ENCODE measurements around the gene UBE3C. TPM values are rescaled to one million over a fixed set of nuclear protein-coding genes. Genes with fewer than 3 reads are reported as not detected.

Gene UBE3C
- total and polyA plus RNA-seq, 11 donors, result 11.0 to 57.5 (median 48.1) TPM

- intact Hi-C loops (cut with DNase I), result no loop called here
- ATAC-seq, result no peak
- Histone ChIP-seq H3K27ac (no peak overlapping the region), H3K9me3 (no peaks in the 10 kb centered on the region), H3K4me1 (peaks cover 0 to 21% (median 9%) of the 10 kb centered on the region in 12 donors), H3K36me3 (peaks cover 3 to 82% (median 71%) of the 10 kb centered on the region in 9 donors), H3K27me3 (no peaks in the 10 kb centered on the region), H3K4me3 (no peak overlapping the region)
- TF ChIP-seq POLR2A (IDR thresholded peaks at IDR 0.05), result no peak
- no peak for TF ChIP-seq CTCF (IDR thresholded peaks at IDR 0.05)
- no peak for DNase-seq
- WGBS, 4 donors, result 93 to 97% (median 94%) methylated on average over 5 of the region's 5 CpGs
Observed at GRCh38 chr7:157267956-157268355, 129.2 kb downstream of the UBE3C start.

GRCh38 chr7:157268540-157268939 is 129.8 kb downstream of the UBE3C start:
- H3K36me3 ChIP-seq, result peaks cover 3 to 76% (median 65%) of the 10 kb centered on the region in 9 donors
- TF ChIP-seq POLR2A (IDR thresholded peaks at IDR 0.05) (no peak), CTCF (IDR thresholded peaks at IDR 0.05) (no peak)
- peaks cover 0 to 26% (median 15%) of the 10 kb centered on the region in 12 donors for H3K4me1 ChIP-seq
- no peak overlapping the region for H3K27ac ChIP-seq
- 77 to 80% (median 79%) methylated on average over 11 to 13 of the region's 13 CpGs for WGBS, 4 donors
- DNase-seq (no peak), ATAC-seq (no peak)
- H3K4me3 ChIP-seq, result no peak overlapping the region
- H3K27me3 ChIP-seq, result no peaks in the 10 kb centered on the region
- no peaks in the 10 kb centered on the region for H3K9me3 ChIP-seq
- intact Hi-C loops (cut with DNase I), result no loop called here

- H3K9me3 ChIP-seq, result no peaks in the 10 kb centered on the region
- H3K4me1 ChIP-seq, result peaks cover 0 to 30% (median 19%) of the 10 kb centered on the region in 12 donors
- no peak for DNase-seq
- no peak overlapping the region for H3K4me3 ChIP-seq
- no peak for TF ChIP-seq POLR2A (IDR thresholded peaks at IDR 0.05)
- TF ChIP-seq CTCF (IDR thresholded peaks at IDR 0.05), result no peak
- H3K36me3 ChIP-seq, result peaks cover 3 to 67% (median 56%) of the 10 kb centered on the region in 9 donors
- intact Hi-C loops (cut with DNase I), result loop anchor here in 5 of 10 donors (5.0 to 10.0 kb wide), 9 partner anchors 68 to 325 kb away; partner anchors contain the start of genes DNAJB6 (in 1 of the 5) and NOM1 (in 1 of the 5)
- no peaks in the 10 kb centered on the region for H3K27me3 ChIP-seq
- ATAC-seq, result no peak
- 84 to 89% (median 86%) methylated on average over 16 of the region's 16 CpGs for WGBS, 4 donors
- H3K27ac ChIP-seq, result no peak overlapping the region
Observed at GRCh38 chr7:157269341-157270059, 130.8 kb downstream of the UBE3C start.

- 89 to 92% (median 90%) methylated on average over 2 to 3 of the region's 3 CpGs for WGBS, 4 donors
- no peak for TF ChIP-seq POLR2A (IDR thresholded peaks at IDR 0.05)
- TF ChIP-seq CTCF (IDR thresholded peaks at IDR 0.05), result no peak
- H3K4me1 ChIP-seq, result peaks cover 0 to 33% (median 19%) of the 10 kb centered on the region in 12 donors
- ATAC-seq, result no peak
- DNase-seq, result no peak
- H3K36me3 ChIP-seq, result peaks cover 3 to 61% (median 50%) of the 10 kb centered on the region in 9 donors
- H3K27me3 ChIP-seq, result no peaks in the 10 kb centered on the region
- no peak overlapping the region for H3K27ac ChIP-seq
- no peak overlapping the region for H3K4me3 ChIP-seq
- no peaks in the 10 kb centered on the region for H3K9me3 ChIP-seq
- intact Hi-C loops (cut with DNase I), result loop anchor here in 5 of 10 donors (5.0 to 10.0 kb wide), 9 partner anchors 67 to 325 kb away; partner anchors contain the start of genes DNAJB6 (in 1 of the 5) and NOM1 (in 1 of the 5)
Observed at GRCh38 chr7:157270060-157270444, 131.3 kb downstream of the UBE3C start.
